ENCODE results near the gene OPCML. TPM values are rescaled to one million over a fixed set of nuclear protein-coding genes. Genes with fewer than 3 reads are reported as not detected.

OPCML gene
- total RNA-seq, 1 donor from 2014 or later: 4.6 TPM

DNA sequence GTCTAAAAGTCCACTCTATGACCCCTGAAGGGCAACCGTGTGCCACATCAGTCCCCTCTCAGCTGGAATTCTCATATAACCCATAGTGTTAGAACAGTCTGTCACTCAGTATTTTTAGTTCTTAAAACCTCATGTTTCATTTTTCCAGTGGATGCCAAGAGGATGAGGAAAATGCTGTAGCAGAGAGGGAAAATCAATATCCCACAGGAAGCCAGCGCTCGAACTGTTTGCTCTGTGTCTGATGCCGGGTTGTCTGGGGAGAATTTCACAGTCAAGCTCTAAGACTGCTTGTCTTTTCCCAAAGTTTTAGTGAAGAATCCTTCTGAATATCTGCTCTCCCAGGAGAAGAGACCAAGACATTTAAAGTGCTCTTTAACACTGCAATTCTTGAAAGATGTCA lies 360.9 kb downstream of the OPCML start:
- no peak overlapping the region for H3K4me3 Mint-ChIP-seq
- TF ChIP-seq, protein P1, sequence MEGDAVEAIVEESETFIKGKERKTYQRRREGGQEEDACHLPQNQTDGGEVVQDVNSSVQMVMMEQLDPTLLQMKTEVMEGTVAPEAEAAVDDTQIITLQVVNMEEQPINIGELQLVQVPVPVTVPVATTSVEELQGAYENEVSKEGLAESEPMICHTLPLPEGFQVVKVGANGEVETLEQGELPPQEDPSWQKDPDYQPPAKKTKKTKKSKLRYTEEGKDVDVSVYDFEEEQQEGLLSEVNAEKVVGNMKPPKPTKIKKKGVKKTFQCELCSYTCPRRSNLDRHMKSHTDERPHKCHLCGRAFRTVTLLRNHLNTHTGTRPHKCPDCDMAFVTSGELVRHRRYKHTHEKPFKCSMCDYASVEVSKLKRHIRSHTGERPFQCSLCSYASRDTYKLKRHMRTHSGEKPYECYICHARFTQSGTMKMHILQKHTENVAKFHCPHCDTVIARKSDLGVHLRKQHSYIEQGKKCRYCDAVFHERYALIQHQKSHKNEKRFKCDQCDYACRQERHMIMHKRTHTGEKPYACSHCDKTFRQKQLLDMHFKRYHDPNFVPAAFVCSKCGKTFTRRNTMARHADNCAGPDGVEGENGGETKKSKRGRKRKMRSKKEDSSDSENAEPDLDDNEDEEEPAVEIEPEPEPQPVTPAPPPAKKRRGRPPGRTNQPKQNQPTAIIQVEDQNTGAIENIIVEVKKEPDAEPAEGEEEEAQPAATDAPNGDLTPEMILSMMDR (conservative IDR thresholded peaks at IDR 0.05): no peak
- H3K36me3 Mint-ChIP-seq: no peaks in the 10 kb centered on the region
- H3K27ac Mint-ChIP-seq: no peak overlapping the region
- H3K27me3 Mint-ChIP-seq: peaks cover 14% of the 10 kb centered on the region
- no peak for DNase-seq (ENCODE audit: extremely low spot score, unreplicated experiment)
- no peaks in the 10 kb centered on the region for H3K9me3 Mint-ChIP-seq
- H3K4me1 Mint-ChIP-seq (ENCODE audit: unreplicated experiment): no peaks in the 10 kb centered on the region

DNA sequence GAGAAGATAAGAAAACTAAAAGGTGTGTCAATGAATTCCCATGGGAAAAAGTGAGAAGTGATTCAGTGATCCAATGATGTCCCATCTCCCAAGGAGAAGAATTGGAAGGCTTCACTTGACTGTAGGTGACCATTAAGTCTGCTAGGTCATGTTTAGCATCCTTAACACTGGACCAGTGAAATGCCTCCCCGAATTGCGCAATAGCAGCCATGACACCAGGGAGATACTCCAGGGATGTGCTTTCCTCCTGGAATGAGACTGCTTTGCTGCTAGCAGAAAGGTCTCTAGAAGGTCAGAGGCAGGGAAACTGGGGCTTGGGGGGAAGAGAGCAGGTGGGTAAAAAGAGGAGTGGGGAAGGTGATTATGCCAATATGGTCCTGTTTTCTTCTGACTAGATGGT lies 364.3 kb downstream of the OPCML start:
- Mint-ChIP-seq H3K4me1 (ENCODE audit: unreplicated experiment) (peaks cover 6% of the 10 kb centered on the region), H3K36me3 (no peaks in the 10 kb centered on the region), H3K9me3 (no peaks in the 10 kb centered on the region), H3K4me3 (no peak overlapping the region), H3K27ac (no peak overlapping the region), H3K27me3 (peaks cover 33% of the 10 kb centered on the region)
- TF ChIP-seq, protein P1 (conservative IDR thresholded peaks at IDR 0.05): no peak
- no peak for DNase-seq (ENCODE audit: extremely low spot score, unreplicated experiment)

DNA sequence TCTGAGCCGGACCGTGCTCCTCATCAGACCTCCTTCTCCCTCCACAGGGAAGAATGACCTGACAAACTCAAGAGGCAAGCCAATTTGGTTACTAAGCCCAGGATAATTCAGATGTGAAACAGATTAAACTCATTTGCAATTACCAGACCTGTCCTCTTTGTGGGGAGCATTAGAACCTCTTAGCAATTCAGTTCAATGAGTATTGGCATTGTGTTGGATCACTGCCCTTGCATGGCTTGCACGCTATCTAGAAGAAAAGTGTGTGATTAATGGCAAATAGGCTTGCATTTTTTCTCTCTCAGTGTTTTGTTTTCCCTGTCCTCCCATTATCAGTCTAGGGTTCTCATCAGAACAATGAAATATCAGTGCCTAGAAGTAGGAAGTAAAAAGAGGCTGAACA lies 365.6 kb downstream of the OPCML start:
- Mint-ChIP-seq H3K4me3 (no peak overlapping the region), H3K27ac (no peak overlapping the region), H3K27me3 (peaks cover 35% of the 10 kb centered on the region), H3K4me1 (ENCODE audit: unreplicated experiment) (peaks cover 8% of the 10 kb centered on the region), H3K36me3 (no peaks in the 10 kb centered on the region), H3K9me3 (no peaks in the 10 kb centered on the region)
- TF ChIP-seq, protein P1 (conservative IDR thresholded peaks at IDR 0.05): no peak
- DNase-seq (ENCODE audit: extremely low spot score, unreplicated experiment): no peak

DNA sequence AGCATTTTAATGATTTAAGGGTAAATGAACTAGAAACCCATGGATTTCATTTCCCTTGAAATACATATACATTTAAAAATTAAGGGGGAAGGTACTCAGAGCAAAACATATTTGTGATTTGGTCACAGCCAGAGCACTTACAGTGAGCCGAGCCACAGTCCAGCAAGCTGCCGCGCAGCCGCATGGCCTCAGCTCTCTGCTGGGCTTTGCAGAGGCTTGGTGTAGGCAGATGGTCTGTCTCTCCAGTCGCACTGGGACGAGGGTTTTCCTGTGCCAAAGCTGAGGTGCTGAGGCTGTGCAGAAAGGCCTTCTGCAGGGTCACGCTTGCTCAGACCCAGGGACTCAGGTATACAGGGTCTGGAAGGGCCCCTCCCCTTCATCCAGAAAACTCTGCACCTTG lies 367.3 kb downstream of the OPCML start:
- H3K4me1 Mint-ChIP-seq (ENCODE audit: unreplicated experiment): peaks cover 8% of the 10 kb centered on the region
- peaks cover 34% of the 10 kb centered on the region for H3K27me3 Mint-ChIP-seq
- no peaks in the 10 kb centered on the region for H3K9me3 Mint-ChIP-seq

DNA sequence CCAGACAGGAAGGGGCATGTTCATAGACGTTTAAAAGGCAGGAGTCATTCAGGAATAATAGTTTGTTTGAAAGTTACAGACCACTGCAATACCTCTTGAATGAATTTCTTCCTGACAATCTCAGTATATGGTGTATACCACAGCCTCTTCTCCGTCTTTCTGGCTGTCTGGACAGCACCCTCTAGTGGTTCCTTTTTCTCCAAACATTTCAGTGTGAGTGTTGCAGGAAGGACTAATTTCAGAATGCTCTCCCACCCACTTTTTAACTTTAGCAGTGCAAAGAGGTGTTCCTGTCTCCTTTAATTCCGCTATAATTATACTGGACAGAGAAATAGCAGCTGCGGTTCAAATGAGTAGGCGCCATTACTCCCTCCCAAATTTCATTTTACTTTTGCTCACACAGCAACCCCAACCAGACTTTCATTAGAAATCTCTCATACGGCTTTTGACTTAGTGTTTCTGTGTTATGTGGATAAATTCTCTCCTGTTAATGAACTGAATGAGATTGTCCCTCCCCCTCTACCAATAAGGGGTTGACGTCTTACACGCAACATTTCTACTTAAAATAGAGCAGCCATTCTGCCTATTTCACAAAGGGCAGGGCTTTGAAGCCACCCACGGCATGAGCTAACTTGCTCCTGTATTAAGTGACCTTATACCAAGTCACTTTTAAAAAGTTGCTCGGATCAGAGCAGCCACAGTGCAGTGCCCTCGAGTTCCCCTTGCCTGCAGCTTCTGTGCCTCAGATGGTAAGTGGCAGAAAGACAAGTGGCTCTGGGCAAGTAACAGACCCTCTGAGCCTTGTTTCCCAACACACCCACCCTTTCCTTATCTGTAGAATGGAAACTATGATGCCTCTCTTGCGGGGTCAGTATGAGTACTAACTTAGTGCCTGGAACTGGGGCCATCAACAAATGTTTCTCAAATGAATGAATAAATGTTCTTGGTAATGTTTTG lies 368.6 kb downstream of the OPCML start:
- no peak overlapping the region for H3K27ac Mint-ChIP-seq
- DNase-seq (ENCODE audit: extremely low spot score, unreplicated experiment): no peak

More for the DNA sequence above, 367.3 kb downstream of the OPCML start:
- Mint-ChIP-seq H3K36me3 (no peaks in the 10 kb centered on the region), H3K27ac (no peak overlapping the region), H3K4me3 (no peak overlapping the region)
- TF ChIP-seq, protein P1 (conservative IDR thresholded peaks at IDR 0.05): no peak
- DNase-seq (ENCODE audit: extremely low spot score, unreplicated experiment): no peak

More for the DNA sequence above, 368.6 kb downstream of the OPCML start:
- H3K9me3 Mint-ChIP-seq: no peaks in the 10 kb centered on the region
- no peak overlapping the region for H3K4me3 Mint-ChIP-seq
- TF ChIP-seq, protein P1 (conservative IDR thresholded peaks at IDR 0.05): peak; percentile 91
- peaks cover 45% of the 10 kb centered on the region for H3K27me3 Mint-ChIP-seq
- no peaks in the 10 kb centered on the region for H3K36me3 Mint-ChIP-seq
- H3K4me1 Mint-ChIP-seq (ENCODE audit: unreplicated experiment): peaks cover 8% of the 10 kb centered on the region

All from type B pancreatic cell (in vitro differentiated cells).